Erythroblast (primary cell): ENCODE results near the gene RBM28.

Experiments
- GATA1 ChIP-seq: IDR thresholded peaks from 2 replicates; pipeline ENCODE4 v1.6.1; 2011; ENCODE audit warnings: low read depth, mild to moderate bottlenecking, control low read depth, low read length, moderate library complexity
- POLR2A ChIP-seq: IDR thresholded peaks from 2 replicates; pipeline ENCODE4 v1.6.1; 2011; ENCODE audit warnings: mild to moderate bottlenecking, low read length

- TF ChIP-seq POLR2A = no peak
- no peak for TF ChIP-seq GATA1
Observed at GRCh38 chr7:128370491-128370890, 26.8 kb upstream of the RBM28 start.
